Loucy (cell line): ENCODE measurements around the gene TXLNB.

Experiments
- EZH2phosphoT487 ChIP-seq: fragments of 200-600 bp; IDR thresholded peaks from 2 replicates; pipeline ENCODE4 v1.6.1; 2018; ENCODE audit warnings: antibody characterized with exemption, mild to moderate bottlenecking, moderate library complexity, borderline replicate concordance
- TF ChIP-seq, protein P1 (sequence below): fragments of 200-600 bp; sonication (generic); conservative IDR thresholded peaks from 2 replicates; pipeline ENCODE4 v1.5.1; 2014; ENCODE audit warnings: mild to moderate bottlenecking, antibody characterized with exemption, low read length

DNA sequence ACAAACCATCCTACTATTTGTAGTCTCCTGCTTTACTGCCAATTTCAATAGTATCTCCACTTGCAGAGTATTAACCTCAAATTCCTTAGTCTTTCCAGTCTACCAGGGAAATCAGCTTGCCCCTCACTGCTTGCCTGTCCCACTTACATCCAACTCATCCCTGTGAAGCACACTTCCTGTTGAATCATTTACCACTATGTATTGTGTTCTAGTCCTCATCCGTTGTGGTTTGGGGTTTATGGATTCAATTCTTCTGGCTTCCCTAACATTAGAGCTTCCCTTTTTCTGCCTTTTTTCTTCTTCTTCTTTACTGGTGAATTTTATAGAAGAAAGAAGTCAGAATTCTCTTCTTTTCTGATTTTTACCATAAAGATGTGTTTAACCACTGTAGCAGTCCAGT lies 5.1 kb upstream of the TXLNB start:
- TF ChIP-seq, protein P1, sequence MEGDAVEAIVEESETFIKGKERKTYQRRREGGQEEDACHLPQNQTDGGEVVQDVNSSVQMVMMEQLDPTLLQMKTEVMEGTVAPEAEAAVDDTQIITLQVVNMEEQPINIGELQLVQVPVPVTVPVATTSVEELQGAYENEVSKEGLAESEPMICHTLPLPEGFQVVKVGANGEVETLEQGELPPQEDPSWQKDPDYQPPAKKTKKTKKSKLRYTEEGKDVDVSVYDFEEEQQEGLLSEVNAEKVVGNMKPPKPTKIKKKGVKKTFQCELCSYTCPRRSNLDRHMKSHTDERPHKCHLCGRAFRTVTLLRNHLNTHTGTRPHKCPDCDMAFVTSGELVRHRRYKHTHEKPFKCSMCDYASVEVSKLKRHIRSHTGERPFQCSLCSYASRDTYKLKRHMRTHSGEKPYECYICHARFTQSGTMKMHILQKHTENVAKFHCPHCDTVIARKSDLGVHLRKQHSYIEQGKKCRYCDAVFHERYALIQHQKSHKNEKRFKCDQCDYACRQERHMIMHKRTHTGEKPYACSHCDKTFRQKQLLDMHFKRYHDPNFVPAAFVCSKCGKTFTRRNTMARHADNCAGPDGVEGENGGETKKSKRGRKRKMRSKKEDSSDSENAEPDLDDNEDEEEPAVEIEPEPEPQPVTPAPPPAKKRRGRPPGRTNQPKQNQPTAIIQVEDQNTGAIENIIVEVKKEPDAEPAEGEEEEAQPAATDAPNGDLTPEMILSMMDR, result no peak
- TF ChIP-seq EZH2phosphoT487, result no peak
